SK-N-MC (cell line): ENCODE data around the gene KCNE5.

Experiments used
- DNase-seq: peaks from one replicate; pipeline ENCODE4 v3.0.0-alpha.2; 2011; ENCODE audit warnings: low read depth, low spot score
- H3K27ac ChIP-seq: fragments of 200-600 bp; sonication (generic); 2 replicates; pipeline ENCODE4 v1.5.1; 2016; ENCODE audit warnings: mixed run types
- H3K36me3 ChIP-seq: fragments of 200-600 bp; sonication (generic); 2 replicates; pipeline ENCODE4 v1.6.1; 2017; ENCODE audit warnings: antibody characterized with exemption, low read length, mixed read lengths; ENCODE audit not compliant: insufficient read depth
- H3K4me3 ChIP-seq: fragments of 200-600 bp; sonication (generic); 2 replicates; pipeline ENCODE4 v1.5.1; 2016
- H3K9ac ChIP-seq: fragments of 200-600 bp; sonication (generic); 2 replicates; pipeline ENCODE4 v1.8.0; 2017; ENCODE audit warnings: mixed run types, mixed read lengths; ENCODE audit not compliant: insufficient read length
- H3K9me3 ChIP-seq: fragments of 200-600 bp; sonication (generic); 2 replicates; pipeline ENCODE4 v1.6.1; 2017; ENCODE audit warnings: low read depth, mild to moderate bottlenecking, antibody characterized with exemption, low read length, moderate library complexity, mixed read lengths
- EZH2 ChIP-seq: fragments of 200-600 bp; sonication (generic); IDR thresholded peaks from one replicate; pipeline ENCODE4 v1.6.1; 2017; ENCODE audit warnings: antibody characterized with exemption
- FOXP2 ChIP-seq: optimal IDR thresholded peaks from 2 replicates; pipeline ENCODE3; 2011; ENCODE audit warnings: mild to moderate bottlenecking, moderate library complexity; ENCODE audit not compliant: insufficient read depth; ENCODE audit errors: extremely low read length, control extremely low read depth
- POLR2AphosphoS5 ChIP-seq: IDR thresholded peaks from 2 replicates; pipeline ENCODE4 v1.6.1; 2012; ENCODE audit warnings: mild to moderate bottlenecking, low read depth, low read length, borderline replicate concordance

The KCNE5 gene

GRCh38 chrX:109626637-109627036, 1.7 kb upstream of the KCNE5 start:
- no peak overlapping the region for H3K27ac ChIP-seq
- no peak for DNase-seq
- no peak overlapping the region for H3K4me3 ChIP-seq
- H3K36me3 ChIP-seq: no peaks in the 10 kb centered on the region
- H3K9ac ChIP-seq: no peak overlapping the region
- TF ChIP-seq POLR2AphosphoS5 (no peak), EZH2 (no peak), FOXP2 (no peak)
- H3K9me3 ChIP-seq: no peaks in the 10 kb centered on the region

GRCh38 chrX:109623997-109624396, 975 bp downstream of the KCNE5 start:
- Histone ChIP-seq H3K27ac (no peak overlapping the region), H3K36me3 (no peaks in the 10 kb centered on the region), H3K9me3 (no peaks in the 10 kb centered on the region), H3K9ac (no peak overlapping the region), H3K4me3 (no peak overlapping the region)
- no peak for DNase-seq
- TF ChIP-seq FOXP2 (no peak), EZH2 (no peak), POLR2AphosphoS5 (no peak)

DNA sequence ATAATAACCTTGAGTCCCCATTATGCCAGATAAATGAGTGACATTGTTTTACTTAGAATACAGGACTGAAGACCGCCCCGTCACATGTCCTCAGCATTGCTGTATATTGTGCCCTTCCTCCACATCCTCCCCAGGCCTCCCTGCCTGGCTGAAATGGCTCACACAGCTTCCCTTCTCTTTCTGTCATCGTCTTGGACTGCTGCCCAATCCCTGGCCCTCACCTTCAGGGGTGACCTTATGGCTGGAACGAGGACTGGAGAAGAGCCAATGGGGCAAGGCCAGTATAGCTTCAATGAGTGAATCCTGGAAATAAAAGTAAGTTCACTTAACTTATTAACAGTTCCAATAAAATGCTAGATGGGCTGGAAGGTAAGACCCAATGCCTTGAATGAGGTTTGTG, 2.7 kb downstream of the KCNE5 start:
- H3K9ac ChIP-seq: no peak overlapping the region
- H3K27ac ChIP-seq: no peak overlapping the region
- TF ChIP-seq FOXP2 (no peak), EZH2 (no peak), POLR2AphosphoS5 (no peak)
- H3K4me3 ChIP-seq: no peak overlapping the region
- no peaks in the 10 kb centered on the region for H3K9me3 ChIP-seq
- H3K36me3 ChIP-seq: no peaks in the 10 kb centered on the region
- DNase-seq: no peak

GRCh38 chrX:109619771-109620170, 5.2 kb downstream of the KCNE5 start:
- DNase-seq: no peak
- TF ChIP-seq EZH2 (no peak), FOXP2 (no peak), POLR2AphosphoS5 (no peak)
- H3K9ac ChIP-seq: no peak overlapping the region
- H3K36me3 ChIP-seq: no peaks in the 10 kb centered on the region
- no peaks in the 10 kb centered on the region for H3K9me3 ChIP-seq
- H3K27ac ChIP-seq: no peak overlapping the region
- no peak overlapping the region for H3K4me3 ChIP-seq

DNA sequence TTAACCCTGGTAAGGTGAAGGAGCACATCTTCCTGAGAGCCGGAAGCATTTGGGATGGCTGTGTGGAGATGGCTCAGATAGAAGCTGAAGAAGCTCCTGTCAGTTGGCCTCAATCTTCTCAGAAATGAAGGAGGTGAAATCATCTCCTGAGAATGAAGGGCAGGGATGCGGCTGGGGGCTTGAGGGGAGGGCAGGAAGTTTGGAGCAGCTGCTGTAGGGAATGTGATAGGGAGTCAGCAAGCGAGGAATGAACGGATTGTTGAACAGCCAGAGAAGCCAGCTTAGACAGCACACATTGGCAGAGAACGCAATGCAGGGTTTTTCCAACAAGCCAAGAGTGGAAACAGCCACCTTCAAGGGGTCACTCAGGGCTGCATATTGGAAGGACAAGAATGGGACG, 10.0 kb downstream of the KCNE5 start:
- Histone ChIP-seq H3K9me3 (no peaks in the 10 kb centered on the region), H3K27ac (no peak overlapping the region), H3K4me3 (no peak overlapping the region), H3K9ac (no peak overlapping the region), H3K36me3 (no peaks in the 10 kb centered on the region)
- TF ChIP-seq POLR2AphosphoS5 (no peak), FOXP2 (no peak), EZH2 (no peak)
- DNase-seq: no peak

DNA sequence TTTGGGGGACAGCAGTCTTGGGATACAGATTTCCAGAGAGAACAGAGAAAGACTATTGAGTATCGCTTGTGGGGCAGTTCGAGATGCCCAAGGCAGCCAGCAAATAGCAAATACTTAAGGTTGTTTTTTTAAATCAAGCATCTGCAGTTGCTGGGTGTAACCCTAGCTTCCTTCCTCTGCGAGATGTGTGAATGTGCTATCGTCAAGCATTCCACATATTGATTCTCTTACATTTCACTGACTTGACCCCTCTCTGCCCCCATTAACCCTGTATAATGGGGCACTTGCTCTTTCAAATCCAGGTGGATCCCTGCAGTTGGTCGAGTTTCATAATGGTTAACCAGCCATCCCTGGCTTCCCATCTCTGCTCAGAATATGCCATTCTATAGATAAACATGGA, 23.5 kb downstream of the KCNE5 start:
- H3K9me3 ChIP-seq: no peaks in the 10 kb centered on the region
- H3K36me3 ChIP-seq: no peaks in the 10 kb centered on the region
- H3K4me3 ChIP-seq: no peak overlapping the region
- TF ChIP-seq POLR2AphosphoS5 (no peak), FOXP2 (no peak), EZH2 (no peak)
- no peak overlapping the region for H3K27ac ChIP-seq
- no peak overlapping the region for H3K9ac ChIP-seq
- DNase-seq: no peak

DNA sequence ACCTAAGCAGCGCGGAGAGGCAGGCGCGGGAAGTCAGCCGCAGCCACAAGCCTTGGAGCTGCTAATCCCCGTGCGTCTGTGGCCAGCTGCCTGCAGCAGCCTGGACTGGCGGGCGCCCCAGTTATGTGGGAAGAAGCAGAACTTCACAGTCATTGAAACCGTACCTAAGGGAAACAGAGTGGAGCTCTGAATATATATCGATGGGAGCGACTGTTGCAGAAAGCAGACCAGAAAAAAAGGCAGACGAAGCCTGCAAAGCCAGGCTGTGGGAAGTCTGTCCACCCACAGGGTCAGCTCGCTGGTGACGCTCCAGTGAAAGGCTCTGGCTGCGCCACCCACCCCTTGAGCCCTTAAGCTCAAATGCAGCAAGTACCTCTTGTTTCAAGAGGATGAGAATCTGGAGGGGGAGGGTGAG, 24.7 kb downstream of the KCNE5 start:
- Histone ChIP-seq H3K36me3 (no peaks in the 10 kb centered on the region), H3K9ac (no peak overlapping the region), H3K9me3 (no peaks in the 10 kb centered on the region), H3K27ac (no peak overlapping the region), H3K4me3 (no peak overlapping the region)
- DNase-seq: no peak
- no peak for TF ChIP-seq FOXP2
- no peak for TF ChIP-seq EZH2
- TF ChIP-seq POLR2AphosphoS5: no peak

DNA sequence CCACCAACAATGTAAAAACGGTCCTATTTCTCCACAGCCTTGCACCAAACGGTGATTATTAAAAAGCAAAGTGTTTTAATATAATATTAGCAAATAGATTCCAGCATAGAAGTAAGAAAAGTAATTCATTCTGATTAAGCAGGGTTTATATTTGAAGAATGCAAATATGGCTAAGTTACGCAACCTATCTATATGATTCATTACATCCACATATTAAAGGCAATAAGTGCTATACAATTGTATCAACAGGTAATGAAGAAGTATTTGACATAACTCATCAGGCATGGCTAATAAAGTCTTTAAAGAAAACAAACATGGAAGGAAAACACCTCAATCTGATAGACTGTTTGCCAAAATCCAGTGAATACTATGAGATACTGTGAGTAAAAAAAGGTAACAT, 29.0 kb downstream of the KCNE5 start:
- no peak overlapping the region for H3K27ac ChIP-seq
- no peaks in the 10 kb centered on the region for H3K9me3 ChIP-seq
- DNase-seq: no peak
- no peaks in the 10 kb centered on the region for H3K36me3 ChIP-seq
- H3K4me3 ChIP-seq: no peak overlapping the region
- TF ChIP-seq POLR2AphosphoS5: no peak
- TF ChIP-seq FOXP2: no peak
- TF ChIP-seq EZH2: no peak
- H3K9ac ChIP-seq: no peak overlapping the region

DNA sequence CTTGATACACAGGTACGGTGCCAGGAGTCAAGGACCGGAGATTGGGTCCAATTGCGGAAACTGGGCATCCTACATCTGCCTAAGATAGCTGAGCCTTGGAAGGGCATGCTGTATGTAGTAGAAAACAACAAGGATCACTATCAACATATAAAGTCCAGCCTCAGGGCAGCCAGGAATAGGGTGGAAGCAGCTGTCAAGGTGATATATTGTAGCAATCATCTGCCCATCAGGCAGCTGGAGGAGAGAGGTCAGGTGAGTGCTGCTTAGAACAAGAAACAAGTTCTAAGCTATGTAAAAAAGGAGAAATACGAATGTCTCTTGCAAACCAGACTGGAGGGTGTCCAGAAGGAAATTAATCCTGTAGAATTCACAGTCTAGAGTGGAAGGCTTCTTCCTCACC, 34.8 kb downstream of the KCNE5 start:
- no peaks in the 10 kb centered on the region for H3K9me3 ChIP-seq
- H3K4me3 ChIP-seq: no peak overlapping the region
- no peak for DNase-seq
- no peak overlapping the region for H3K9ac ChIP-seq
- TF ChIP-seq FOXP2 (no peak), POLR2AphosphoS5 (no peak), EZH2 (no peak)
- no peaks in the 10 kb centered on the region for H3K36me3 ChIP-seq
- no peak overlapping the region for H3K27ac ChIP-seq
